MM.1S (cell line): ENCODE results near the gene CD58.
A peak's percentile ranks its signal among the peaks of the same experiment; 100 is the strongest.
"Not testable (repeated sequence)": the region's sequence is repeated elsewhere in the genome, so short reads cannot be mapped to it uniquely, and the experiment has no call there.

Experiments used
- DNase-seq: peaks from one replicate; pipeline ENCODE4 v3.0.0-alpha.2; 2015
- H2AFZ ChIP-seq: fragments of 300-600 bp; sonication (generic); 2 replicates; pipeline ENCODE4 v1.6.0; 2016; ENCODE audit warnings: antibody characterized with exemption, low read length
- H3F3A ChIP-seq: fragments of 300-600 bp; sonication (generic); 2 replicates; pipeline ENCODE4 v1.6.1; 2016; ENCODE audit warnings: mild to moderate bottlenecking, antibody characterized with exemption, low read length, moderate library complexity, mixed read lengths; ENCODE audit not compliant: insufficient read depth
- H3K27ac ChIP-seq: fragments of 300-600 bp; sonication (generic); 2 replicates; pipeline ENCODE4 v1.5.1; 2016; ENCODE audit warnings: mild to moderate bottlenecking, low read length
- H3K27me3 ChIP-seq: fragments of 300-600 bp; sonication (generic); replicated peaks from 2 replicates; pipeline ENCODE4 v1.6.0; 2016; ENCODE audit warnings: low read length; ENCODE audit not compliant: insufficient read depth
- H3K36me3 ChIP-seq: fragments of 300-600 bp; sonication (generic); replicated peaks from 2 replicates; pipeline ENCODE4 v1.6.1; 2016; ENCODE audit warnings: mild to moderate bottlenecking, low read length, mixed read lengths; ENCODE audit not compliant: insufficient read depth
- H3K4me1 ChIP-seq: fragments of 300-600 bp; sonication (generic); 2 replicates; pipeline ENCODE4 v1.6.1; 2016; ENCODE audit warnings: low read length, mixed read lengths
- H3K4me2 ChIP-seq: fragments of 300-600 bp; sonication (generic); 2 replicates; pipeline ENCODE4 v1.6.0; 2016; ENCODE audit warnings: low read depth, low read length
- H3K4me3 ChIP-seq: fragments of 300-600 bp; sonication (generic); 2 replicates; pipeline ENCODE4 v1.5.1; 2016; ENCODE audit warnings: low read length, mixed read lengths
- H3K79me2 ChIP-seq: fragments of 300-600 bp; sonication (generic); 2 replicates; pipeline ENCODE4 v1.6.1; 2016; ENCODE audit warnings: mixed run types, low read length, mixed read lengths
- H3K9ac ChIP-seq: fragments of 300-600 bp; sonication (generic); 2 replicates; pipeline ENCODE4 v1.6.1; 2016; ENCODE audit warnings: low read length, mixed read lengths
- H3K9me2 ChIP-seq: fragments of 300-600 bp; sonication (generic); replicated peaks from 2 replicates; pipeline ENCODE4 v1.6.1; 2016; ENCODE audit warnings: mild to moderate bottlenecking, low read length, mixed read lengths; ENCODE audit not compliant: insufficient read depth
- H3K9me3 ChIP-seq: fragments of 300-600 bp; sonication (generic); replicated peaks from 2 replicates; pipeline ENCODE4 v1.6.1; 2016; ENCODE audit warnings: mild to moderate bottlenecking, low read length, mixed read lengths; ENCODE audit not compliant: insufficient read depth
- H4K20me1 ChIP-seq: fragments of 300-600 bp; sonication (generic); 2 replicates; pipeline ENCODE4 v1.6.1; 2016; ENCODE audit warnings: mild to moderate bottlenecking, low read length, moderate library complexity, mixed read lengths; ENCODE audit not compliant: insufficient read depth
- EZH2 ChIP-seq: fragments of 300-600 bp; sonication (generic); optimal IDR thresholded peaks from 2 replicates; pipeline ENCODE3; 2017; ENCODE audit warnings: low read depth, mild to moderate bottlenecking, antibody characterized with exemption, low read length, mixed read lengths
- EZH2phosphoT487 ChIP-seq: fragments of 300-600 bp; sonication (generic); IDR thresholded peaks from 2 replicates; pipeline ENCODE4 v1.6.1; 2018; ENCODE audit warnings: antibody characterized with exemption, low read length
- TF ChIP-seq, protein P1 (sequence below): fragments of 300-600 bp; sonication (generic); IDR thresholded peaks from 2 replicates; pipeline ENCODE4 v1.5.1; 2016; ENCODE audit warnings: antibody characterized with exemption, low read length, mixed read lengths

Gene CD58, protein sequence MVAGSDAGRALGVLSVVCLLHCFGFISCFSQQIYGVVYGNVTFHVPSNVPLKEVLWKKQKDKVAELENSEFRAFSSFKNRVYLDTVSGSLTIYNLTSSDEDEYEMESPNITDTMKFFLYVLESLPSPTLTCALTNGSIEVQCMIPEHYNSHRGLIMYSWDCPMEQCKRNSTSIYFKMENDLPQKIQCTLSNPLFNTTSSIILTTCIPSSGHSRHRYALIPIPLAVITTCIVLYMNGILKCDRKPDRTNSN

DNA sequence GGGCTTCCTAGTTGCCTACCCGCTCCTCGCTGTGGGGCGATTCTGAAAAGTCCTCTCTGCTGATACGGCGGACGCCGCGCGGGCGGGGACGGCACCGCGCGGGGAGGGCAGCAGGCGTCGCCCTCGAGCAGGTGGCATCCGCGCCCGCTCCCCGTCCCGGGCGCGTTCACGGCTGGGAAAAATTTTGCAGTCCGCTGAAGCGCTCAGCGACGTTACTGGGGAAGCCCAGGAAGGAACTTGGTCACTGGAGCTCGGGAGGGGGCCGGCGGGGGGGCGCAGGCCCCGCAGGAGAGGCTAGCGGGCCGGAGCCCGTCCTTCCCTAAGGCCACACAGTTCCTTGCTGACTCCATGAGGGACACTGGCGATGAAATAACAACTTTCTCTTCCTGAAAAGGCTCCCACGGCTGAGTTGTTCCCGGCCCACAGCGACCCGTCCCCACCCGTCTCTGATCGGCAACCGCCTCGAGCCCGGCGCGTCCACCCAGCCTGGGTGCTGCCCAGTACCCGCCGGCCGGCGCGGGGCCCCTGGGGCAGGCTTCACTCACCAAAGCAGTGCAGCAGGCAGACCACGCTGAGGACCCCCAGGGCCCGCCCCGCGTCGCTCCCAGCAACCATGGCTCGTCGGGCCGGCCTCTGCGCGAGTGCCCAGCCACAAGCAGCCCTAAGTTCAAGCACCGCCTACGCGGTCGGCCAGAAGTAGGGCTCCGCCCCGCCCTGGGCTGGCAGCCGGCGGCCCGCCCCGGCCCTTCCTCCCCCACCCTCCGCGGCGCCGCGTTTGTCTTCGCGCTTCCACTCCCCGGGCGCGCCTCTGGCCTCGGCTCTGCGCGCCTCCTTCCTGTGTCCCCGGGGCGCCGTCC lies at the start of gene CD58:
Gene CD58 (minus strand): TSS at position 669 of the 857 bp plus-strand sequence. CDS start 54 bp downstream, at position 615.
- H3F3A ChIP-seq, result peaks cover 22% of the 10 kb centered on the region
- H3K4me3 ChIP-seq, result peak within 1 kb of the TSS; percentile 80
- no peaks in the 10 kb centered on the region for H3K27me3 ChIP-seq
- H3K9me3 ChIP-seq, result no peaks in the 10 kb centered on the region
- peak within 1 kb of the TSS; percentile 88 for H3K9ac ChIP-seq
- TF ChIP-seq, protein P1, sequence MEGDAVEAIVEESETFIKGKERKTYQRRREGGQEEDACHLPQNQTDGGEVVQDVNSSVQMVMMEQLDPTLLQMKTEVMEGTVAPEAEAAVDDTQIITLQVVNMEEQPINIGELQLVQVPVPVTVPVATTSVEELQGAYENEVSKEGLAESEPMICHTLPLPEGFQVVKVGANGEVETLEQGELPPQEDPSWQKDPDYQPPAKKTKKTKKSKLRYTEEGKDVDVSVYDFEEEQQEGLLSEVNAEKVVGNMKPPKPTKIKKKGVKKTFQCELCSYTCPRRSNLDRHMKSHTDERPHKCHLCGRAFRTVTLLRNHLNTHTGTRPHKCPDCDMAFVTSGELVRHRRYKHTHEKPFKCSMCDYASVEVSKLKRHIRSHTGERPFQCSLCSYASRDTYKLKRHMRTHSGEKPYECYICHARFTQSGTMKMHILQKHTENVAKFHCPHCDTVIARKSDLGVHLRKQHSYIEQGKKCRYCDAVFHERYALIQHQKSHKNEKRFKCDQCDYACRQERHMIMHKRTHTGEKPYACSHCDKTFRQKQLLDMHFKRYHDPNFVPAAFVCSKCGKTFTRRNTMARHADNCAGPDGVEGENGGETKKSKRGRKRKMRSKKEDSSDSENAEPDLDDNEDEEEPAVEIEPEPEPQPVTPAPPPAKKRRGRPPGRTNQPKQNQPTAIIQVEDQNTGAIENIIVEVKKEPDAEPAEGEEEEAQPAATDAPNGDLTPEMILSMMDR, result peak; percentile 51
- TF ChIP-seq EZH2phosphoT487 (no peak), EZH2 (no peak)
- H3K4me1 ChIP-seq, result peaks cover 18% of the 10 kb centered on the region; the same call in 1 of the 2 replicates
- H3K79me2 ChIP-seq, result peaks cover 46% of the 10 kb centered on the region
- no peaks in the 10 kb centered on the region for H3K9me2 ChIP-seq
- H3K4me2 ChIP-seq, result peak within 1 kb of the TSS; percentile 91
- H3K27ac ChIP-seq, result peak within 1 kb of the TSS; percentile 90
- H4K20me1 ChIP-seq, result no peaks in the 10 kb centered on the region
- peak within 1 kb of the TSS; percentile 78 for H2AFZ ChIP-seq
- peak; percentile 78 for DNase-seq
- no peaks in the 10 kb centered on the region for H3K36me3 ChIP-seq

DNA sequence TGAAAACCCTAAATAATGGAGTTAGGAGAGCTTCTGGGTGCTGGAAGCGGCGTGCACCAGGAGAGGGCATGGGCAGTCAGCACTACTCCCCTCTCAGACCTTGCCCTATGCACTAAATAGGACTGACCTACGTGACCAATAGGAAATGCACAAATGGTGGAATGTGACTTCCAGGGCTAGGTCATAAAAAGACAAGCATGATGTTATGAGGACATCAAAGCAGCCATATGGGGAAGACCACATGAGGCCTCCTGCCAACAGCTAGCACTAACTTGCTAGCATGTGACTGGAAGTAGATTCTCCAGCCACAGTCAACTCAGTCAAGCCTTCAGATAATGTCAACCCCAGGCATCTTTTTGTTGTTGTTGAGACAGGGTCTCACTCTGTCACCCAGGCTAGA lies 49.6 kb upstream of the CD58 start:
- H3K36me3 ChIP-seq, H3K4me2 ChIP-seq, H3K79me2 ChIP-seq, H3K9ac ChIP-seq, H3K27ac ChIP-seq, H3K4me3 ChIP-seq, H3K9me2 ChIP-seq, H3K27me3 ChIP-seq, H3K9me3 ChIP-seq, DNase-seq, H3F3A ChIP-seq, H2AFZ ChIP-seq, H3K4me1 ChIP-seq, H4K20me1 ChIP-seq: not testable (repeated sequence)

DNA sequence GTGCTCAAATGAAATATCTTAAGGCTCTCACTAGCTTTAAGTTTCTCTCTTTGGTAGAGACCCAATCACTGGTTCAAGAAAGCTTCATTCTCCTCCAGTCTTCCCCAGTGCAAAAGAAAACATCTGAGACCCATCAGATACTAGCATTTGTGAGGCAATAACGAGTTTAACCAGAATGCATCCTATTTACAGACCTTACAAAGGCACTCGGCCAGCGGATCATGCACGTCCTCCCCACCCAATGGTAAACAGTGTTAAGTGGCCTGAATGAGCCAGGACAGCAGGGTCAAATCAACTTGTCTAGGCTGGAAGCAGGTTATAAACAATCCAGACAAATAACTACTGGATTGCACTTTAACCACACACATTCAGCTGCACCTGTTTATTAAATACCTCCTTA lies 48.3 kb upstream of the CD58 start:
- H3K4me1 ChIP-seq, H3F3A ChIP-seq, H2AFZ ChIP-seq, H4K20me1 ChIP-seq, H3K4me3 ChIP-seq, H3K9me2 ChIP-seq, H3K4me2 ChIP-seq, H3K36me3 ChIP-seq, H3K79me2 ChIP-seq, H3K9ac ChIP-seq, H3K9me3 ChIP-seq, H3K27me3 ChIP-seq, DNase-seq, H3K27ac ChIP-seq: not testable (repeated sequence)

DNA sequence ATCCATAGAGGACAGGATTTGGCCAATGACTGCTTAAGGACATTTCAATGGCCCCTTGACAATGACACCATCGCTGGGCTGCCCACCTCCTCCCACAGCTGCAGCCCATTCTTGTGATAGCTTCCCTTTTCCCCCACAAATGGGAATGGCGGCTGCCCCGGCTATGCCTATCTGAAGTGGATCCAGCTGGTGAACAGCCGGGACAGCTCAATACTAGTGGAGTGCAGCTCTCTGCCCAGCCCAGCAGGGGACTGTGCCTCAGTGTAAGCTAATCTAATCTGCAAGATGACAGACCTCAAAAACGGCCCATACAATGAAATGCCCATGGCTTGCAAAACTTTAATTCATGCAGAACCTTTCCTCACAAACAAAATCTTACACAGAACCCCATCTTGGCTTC lies 47.0 kb upstream of the CD58 start:
- not testable (repeated sequence) for H4K20me1 ChIP-seq, H3K27ac ChIP-seq, H2AFZ ChIP-seq, H3K9me3 ChIP-seq, H3K27me3 ChIP-seq, H3K4me1 ChIP-seq, H3F3A ChIP-seq, DNase-seq, H3K79me2 ChIP-seq, H3K9ac ChIP-seq, H3K9me2 ChIP-seq, H3K4me3 ChIP-seq, H3K36me3 ChIP-seq, H3K4me2 ChIP-seq

DNA sequence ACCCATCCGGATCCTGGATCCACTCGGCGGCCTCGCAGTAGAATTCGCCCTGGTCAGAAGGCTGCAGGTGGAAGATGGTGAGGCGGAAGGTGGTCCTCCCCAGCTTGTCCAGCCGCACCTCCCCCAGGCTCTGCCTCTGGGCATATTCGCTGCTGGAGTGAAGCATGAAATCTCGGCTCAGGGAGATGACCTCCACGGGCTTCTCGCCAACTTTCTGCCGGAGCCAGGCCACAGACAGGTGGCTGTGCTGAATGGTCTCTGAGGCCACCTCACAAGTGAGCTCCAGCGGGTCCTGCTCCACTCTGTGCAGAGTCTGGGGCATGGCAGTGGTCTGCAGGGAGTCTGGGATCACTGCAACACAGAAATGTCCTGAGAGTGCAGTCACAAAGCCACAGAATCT lies 43.0 kb upstream of the CD58 start:
- DNase-seq, H4K20me1 ChIP-seq, H3K4me2 ChIP-seq, H3K9ac ChIP-seq, H3K9me2 ChIP-seq, H2AFZ ChIP-seq, H3K36me3 ChIP-seq, H3K9me3 ChIP-seq, H3K4me3 ChIP-seq, H3K27ac ChIP-seq, H3K27me3 ChIP-seq, H3K79me2 ChIP-seq, H3F3A ChIP-seq, H3K4me1 ChIP-seq: not testable (repeated sequence)

DNA sequence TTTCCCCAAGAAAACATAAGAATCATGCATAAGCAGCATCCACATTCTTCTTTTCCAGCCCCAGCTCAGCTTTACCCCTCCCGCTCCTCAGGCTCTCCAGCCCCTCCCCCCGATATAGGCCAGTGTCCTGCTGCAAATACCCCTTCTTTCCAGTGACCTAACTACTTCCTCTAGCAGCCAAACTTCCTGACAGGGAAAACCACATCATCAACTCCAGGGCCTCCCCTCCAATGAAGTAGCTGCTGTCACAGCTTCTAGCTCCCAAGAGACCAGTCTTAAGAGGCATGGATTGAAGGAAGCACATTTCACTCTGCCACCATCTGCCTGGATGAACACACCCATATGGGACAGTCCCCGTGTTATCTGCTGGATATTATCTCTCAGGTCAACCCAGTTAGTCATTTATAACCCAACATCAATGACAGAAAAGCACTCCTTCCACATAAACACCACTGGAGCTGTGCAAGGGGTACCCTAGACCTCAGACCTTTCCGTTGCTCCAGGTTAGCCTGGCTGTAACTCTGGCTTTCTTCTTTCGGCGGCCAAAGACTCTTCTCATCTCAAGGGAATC lies 39.1 kb upstream of the CD58 start:
- H3F3A ChIP-seq, H3K4me2 ChIP-seq, H2AFZ ChIP-seq, H3K27me3 ChIP-seq, H3K4me1 ChIP-seq, H3K27ac ChIP-seq, H3K79me2 ChIP-seq, H3K9me3 ChIP-seq, H3K4me3 ChIP-seq, H3K9ac ChIP-seq, H3K36me3 ChIP-seq, H3K9me2 ChIP-seq, DNase-seq, H4K20me1 ChIP-seq: not testable (repeated sequence)
